Stimulated activated CD8-positive, alpha-beta memory T cell treated with anti-CD3 and anti-CD28 coated beads, Interleukin-15, amount 100 ng/mL, for 48 hours (primary cell): ENCODE measurements around the gene HLA-DMB.

Experiments
- DNase-seq, 2 donors: peaks; one replicate each; pipeline ENCODE4 v3.0.0-alpha.2; 2020; ENCODE audit warnings: low read depth in 2 of 2

HLA-DMB gene

DNA sequence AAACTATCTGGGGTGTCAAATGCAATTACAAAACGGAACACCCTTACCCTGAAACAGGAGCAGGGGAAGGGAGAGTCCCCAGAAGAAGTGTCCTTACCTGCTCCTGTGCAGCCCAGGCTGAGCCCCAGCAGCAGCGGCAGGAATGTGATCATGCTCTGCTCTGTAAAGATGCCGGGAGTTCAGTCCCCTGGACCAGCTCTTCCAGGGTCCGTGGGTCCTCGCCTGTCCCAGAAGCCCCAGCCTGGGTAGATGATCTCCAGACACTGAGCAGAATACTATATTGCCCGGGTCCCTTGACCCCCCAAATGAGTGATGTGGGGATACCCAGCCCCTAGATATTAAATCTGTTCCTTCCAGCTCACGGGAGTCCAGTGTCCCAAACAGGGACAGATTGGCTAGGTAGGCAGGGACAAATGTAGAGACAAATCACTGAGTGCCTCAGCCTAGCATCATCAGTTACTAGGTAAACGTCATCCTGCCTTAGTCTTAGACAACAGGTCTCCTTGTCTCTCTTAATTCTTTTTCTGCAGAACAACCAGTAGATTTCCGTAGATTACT, at the start of gene HLA-DMB:
Gene HLA-DMB (minus strand): TSS at position 373 of the 558 bp plus-strand sequence. CDS start 221 bp downstream, at position 152.
- peak in 1 of 2 donors; percentile 15 for DNase-seq

GRCh38 chr6:32989368-32989767, 48.5 kb upstream of the HLA-DMB start:
- no peak for DNase-seq

GRCh38 chr6:32984622-32985389, 44.0 kb upstream of the HLA-DMB start:
- peak; percentile 70 to 73 for DNase-seq

DNA sequence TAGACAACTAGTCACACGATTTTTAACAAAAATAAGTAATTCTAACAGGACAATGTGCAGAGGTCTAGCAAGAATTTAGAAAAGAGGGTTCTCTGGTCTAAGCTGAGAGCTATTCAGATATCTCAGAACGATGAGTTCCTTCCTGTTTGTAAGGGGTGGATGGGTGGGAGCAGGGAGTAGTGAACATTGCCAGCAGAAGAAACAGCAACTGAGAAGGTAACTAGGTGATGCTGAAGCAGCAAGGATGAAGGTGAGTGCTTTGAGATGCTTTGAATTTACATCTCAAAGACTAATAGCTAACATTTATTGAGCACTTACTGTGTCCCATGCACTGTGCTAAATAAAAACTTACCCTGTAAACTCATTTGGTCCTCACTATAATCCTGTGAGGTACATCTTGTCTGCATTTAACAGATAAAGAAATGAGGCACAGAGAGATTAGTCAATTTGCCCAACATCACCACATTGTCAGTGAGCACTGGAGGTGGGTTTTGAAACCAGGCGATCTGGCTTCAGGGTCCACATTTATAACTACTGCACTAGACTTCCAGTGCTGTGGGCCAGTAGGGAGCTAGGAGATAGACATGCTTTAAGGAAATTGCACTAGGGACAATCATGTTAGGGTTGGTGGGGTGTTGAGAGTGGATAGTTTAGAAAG, 43.3 kb upstream of the HLA-DMB start:
- no peak for DNase-seq

DNA sequence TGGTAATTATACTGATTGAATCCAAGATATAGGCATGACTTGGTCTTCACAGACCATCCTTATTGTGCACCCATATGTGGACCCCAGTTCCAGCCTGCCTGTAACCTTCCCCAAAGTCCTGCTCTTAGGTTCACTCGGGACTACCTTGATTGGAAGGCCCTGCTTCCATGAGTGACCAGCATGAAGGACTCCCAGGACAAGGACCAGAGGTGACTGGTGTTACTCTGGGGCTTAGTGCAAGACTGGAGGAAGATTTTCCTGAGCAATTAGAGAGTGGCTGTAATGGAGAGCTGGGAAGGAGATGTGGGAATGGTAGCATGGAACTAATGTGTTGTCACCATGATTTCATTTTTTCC, 42.6 kb upstream of the HLA-DMB start:
- no peak for DNase-seq

GRCh38 chr6:32982702-32983492, 42.1 kb upstream of the HLA-DMB start:
- no peak for DNase-seq

DNA sequence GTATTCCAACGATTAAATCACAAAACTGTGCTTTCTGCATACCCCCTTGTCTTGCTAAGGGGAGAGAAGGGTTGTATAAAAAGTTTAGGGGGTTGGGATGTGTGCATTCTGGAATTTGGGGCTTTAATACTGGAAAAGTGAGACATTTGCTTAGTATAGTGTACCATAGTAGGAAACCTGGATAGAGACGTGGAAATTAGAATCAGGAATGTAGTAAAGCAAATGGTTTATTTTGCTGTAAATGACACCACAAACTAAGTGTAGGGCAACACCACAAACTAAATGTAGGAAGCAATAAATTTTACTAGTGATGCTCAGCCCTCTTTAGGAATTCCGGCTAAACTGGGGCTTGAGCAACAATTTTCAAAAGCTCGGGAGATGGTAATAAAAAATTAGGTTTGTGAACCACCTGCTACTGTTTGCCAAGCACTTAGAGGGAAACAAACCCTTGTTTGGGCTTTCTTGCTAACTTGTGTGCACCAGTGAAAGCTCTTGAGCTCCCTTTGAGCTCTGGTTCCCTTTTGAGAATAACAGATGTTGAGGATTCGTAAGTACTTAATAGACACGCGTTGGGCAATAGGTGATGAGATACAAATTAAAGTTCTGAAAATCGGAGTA, 41.4 kb upstream of the HLA-DMB start:
- DNase-seq: no peak

DNA sequence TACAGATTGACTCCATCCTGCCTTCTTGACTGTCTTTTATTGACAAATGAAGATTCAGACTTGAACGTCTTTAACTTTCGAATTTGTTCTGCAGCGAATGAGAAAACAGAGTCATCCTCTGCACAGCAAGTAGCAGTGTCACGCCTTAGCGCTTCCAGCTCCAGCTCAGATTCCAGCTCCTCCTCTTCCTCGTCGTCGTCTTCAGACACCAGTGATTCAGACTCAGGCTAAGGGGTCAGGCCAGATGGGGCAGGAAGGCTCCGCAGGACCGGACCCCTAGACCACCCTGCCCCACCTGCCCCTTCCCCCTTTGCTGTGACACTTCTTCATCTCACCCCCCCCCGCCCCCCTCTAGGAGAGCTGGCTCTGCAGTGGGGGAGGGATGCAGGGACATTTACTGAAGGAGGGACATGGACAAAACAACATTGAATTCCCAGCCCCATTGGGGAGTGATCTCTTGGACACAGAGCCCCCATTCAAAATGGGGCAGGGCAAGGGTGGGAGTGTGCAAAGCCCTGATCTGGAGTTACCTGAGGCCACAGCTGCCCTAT, 39.7 kb upstream of the HLA-DMB start:
- DNase-seq: no peak

DNA sequence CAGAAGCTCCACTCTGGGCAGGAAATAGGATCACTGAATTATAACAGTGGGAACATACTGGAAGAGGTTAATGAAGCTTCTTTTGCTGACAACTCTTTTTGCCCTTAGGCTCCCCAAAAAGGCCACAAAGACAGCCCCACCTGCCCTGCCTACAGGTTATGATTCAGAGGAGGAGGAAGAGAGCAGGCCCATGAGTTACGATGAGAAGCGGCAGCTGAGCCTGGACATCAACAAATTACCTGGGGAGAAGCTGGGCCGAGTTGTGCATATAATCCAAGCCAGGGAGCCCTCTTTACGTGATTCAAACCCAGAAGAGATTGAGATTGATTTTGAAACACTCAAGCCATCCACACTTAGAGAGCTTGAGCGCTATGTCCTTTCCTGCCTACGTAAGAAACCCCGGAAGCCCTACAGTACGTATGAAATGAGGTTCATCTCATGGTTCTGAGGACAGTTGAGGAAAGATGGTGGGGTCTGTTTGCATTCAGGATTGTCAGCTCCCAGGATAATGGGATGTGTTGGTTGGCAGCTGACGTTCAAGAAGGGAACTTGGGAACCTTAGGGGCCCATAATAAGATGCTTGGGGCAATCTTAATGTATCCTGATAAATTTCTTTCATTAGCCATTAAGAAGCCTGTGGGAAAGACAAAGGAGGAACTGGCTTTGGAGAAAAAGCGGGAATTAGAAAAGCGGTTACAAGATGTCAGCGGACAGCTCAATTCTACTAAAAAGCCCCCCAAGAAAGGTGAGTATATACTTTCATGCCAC, 39.1 kb upstream of the HLA-DMB start:
- DNase-seq: no peak

DNA sequence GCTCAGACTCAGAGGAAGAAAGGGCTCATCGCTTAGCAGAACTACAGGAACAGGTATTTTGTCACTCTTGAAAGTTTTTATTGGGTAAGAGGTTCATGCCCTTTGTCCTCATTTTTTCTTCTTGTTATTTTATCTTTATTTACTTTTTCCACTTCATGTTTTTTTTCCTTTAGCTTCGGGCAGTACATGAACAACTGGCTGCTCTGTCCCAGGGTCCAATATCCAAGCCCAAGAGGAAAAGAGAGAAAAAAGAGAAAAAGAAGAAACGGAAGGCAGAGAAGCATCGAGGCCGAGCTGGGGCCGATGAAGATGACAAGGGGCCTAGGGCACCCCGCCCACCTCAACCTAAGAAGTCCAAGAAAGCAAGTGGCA, 37.1 kb upstream of the HLA-DMB start:
- no peak for DNase-seq

- DNase-seq: no peak
Observed at GRCh38 chr6:32977272-32977952, 36.6 kb upstream of the HLA-DMB start.

- DNase-seq: no peak
Observed at GRCh38 chr6:32976334-32977069, 35.7 kb upstream of the HLA-DMB start.

DNA sequence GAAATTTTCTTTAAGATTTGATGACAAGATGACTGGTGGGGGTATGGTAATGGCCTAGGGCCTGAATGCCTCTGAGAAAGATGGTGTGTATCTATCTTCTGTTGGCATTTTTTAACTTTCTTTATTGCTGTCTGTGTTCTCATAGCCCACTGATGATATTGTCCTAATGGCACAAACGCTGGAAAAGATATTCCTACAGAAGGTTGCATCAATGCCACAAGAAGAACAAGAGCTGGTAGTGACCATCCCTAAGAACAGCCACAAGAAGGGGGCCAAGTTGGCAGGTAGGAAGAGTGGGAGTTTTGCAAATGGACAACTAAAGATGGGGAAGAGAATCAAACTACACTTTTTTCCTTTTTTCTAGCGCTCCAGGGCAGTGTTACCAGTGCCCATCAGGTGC, 35.1 kb upstream of the HLA-DMB start:
- DNase-seq: no peak

GRCh38 chr6:32974541-32975308, 33.9 kb upstream of the HLA-DMB start:
- no peak for DNase-seq

- DNase-seq: no peak
Observed at GRCh38 chr6:32974016-32974333, 33.1 kb upstream of the HLA-DMB start.

DNA sequence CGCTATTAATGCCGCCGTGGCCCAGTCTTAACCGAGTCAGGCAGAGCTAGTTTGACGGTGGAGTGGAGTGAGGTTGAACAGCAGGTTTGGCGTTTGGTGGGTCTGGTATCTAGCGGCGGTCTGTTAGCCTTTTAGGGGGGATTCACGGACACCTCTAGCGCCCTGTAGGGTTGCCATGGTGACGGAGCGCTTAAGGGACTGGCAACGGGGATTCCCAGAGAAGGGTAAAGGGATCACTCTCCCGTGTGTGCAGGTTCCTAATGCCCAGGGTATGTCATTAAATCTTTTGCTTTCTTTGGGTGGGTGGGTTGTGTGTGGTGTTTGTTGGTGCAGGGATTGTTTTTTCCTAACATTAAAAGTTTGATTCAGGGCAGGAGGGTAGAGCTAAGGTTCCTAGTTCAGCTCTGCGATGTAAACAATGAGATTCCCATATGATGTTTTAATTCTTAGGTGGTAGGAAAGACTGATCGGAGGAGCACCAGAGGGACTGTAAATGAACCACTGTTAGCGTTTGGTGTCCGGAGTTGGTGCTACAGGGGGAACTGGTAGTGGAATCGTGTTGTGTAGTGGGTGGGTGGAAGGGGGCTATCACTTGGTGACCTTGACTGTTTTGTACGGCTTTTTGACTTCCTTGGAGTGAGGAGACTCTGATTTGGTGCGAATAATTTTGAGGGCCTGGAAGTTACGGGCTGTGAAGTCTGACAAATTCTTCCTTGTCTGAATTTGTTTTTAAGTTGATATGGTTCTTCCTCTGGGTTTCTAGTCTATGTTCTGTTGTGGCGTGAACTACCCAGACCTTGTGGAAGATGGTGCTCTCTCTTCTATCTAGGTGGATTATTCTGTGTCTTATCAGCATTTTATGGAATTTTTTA, 32.6 kb upstream of the HLA-DMB start:
- no peak for DNase-seq

DNA sequence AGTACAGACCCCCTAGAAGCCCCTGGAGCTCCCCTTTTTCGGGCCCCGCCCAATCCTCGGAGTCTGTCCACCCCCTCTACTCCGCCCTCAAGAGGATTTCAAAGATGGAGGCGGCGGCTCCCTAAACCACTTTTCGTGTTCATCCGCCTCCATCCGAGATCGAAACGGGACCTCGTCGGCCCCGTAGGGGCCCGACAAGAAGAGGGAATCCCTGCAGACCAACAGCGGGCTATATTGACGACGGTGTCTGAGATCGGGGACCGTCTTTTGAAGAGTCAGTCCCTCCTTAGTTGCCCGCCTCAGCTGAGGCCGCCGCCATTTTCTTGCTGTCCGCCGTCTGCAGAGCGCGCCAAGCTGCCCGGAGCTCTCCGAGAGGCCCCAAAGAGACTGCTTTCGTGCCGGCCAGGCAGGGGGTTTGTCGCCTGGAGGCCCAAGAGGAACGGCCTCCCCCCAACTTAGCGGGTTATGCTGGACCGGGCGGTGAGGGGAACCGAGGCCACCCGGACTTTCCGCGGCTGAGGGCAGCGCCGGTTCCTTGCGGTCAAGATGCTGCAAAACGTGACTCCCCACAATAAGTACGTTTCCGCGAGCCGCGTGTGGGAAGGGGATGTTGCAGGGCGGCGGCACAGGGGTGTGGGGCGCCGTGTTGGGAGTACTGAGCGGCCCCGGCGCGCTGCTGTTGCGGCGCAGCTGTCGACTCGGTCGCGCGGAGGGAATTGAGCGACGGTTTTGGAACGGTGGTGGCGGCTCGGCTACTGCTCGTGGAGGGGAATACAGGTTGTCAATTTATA, 31.7 kb upstream of the HLA-DMB start:
- DNase-seq: peak; percentile 32 to 42
